Aorta (tissue), 5 donors: Measurements from ENCODE around the gene RNF213. TPM values are rescaled to one million over a fixed set of nuclear protein-coding genes. Genes with fewer than 3 reads are reported as not detected.

Experiments used
- ATAC-seq: fragments of 200-7000 bp; cut with Tn5 transposase; one replicate; pipeline ENCODE4 v1.9.1; 2022; ENCODE audit warnings: moderate library complexity; ENCODE audit not compliant: low FRiP score
- DNase-seq, 2 donors: peaks; one replicate each; pipeline ENCODE4 v3.0.0-alpha.2; 2020
- H3K27ac ChIP-seq, 2 donors: one replicate each; pipeline ENCODE4 v1.5.1; 2013; ENCODE audit warnings: low read length in 2 of 2, mild to moderate bottlenecking in 2 of 2, moderate library complexity in 2 of 2, control low read depth in 1 of 2, inconsistent platforms in 1 of 2, low read depth in 1 of 2
- H3K27me3 ChIP-seq, 2 donors: one replicate each; pipeline ENCODE4 v1.6.1; 2013; ENCODE audit warnings: control low read depth in 1 of 2, low read length in 1 of 2, mild to moderate bottlenecking in 1 of 2, moderate library complexity in 1 of 2; ENCODE audit not compliant: insufficient read depth in 2 of 2, control insufficient read depth in 1 of 2
- H3K36me3 ChIP-seq, 2 donors: one replicate each; pipeline ENCODE4 v1.6.1; 2013; ENCODE audit warnings: control low read depth in 1 of 2, low read length in 1 of 2, mild to moderate bottlenecking in 1 of 2; ENCODE audit not compliant: insufficient read depth in 2 of 2, control insufficient read depth in 1 of 2
- H3K4me1 ChIP-seq, 2 donors: one replicate each; pipeline ENCODE4 v1.6.1; 2013; ENCODE audit warnings: low read length in 2 of 2, control low read depth in 1 of 2, mild to moderate bottlenecking in 1 of 2, moderate library complexity in 1 of 2; ENCODE audit not compliant: insufficient read depth in 2 of 2, control insufficient read depth in 1 of 2
- H3K4me3 ChIP-seq, 2 donors: one replicate each; pipeline ENCODE4 v1.5.1; 2013; ENCODE audit warnings: low read length in 2 of 2, control low read depth in 1 of 2, mild to moderate bottlenecking in 1 of 2
- H3K9me3 ChIP-seq: one replicate; pipeline ENCODE4 v1.6.1; 2013; ENCODE audit warnings: mild to moderate bottlenecking, low read length; ENCODE audit not compliant: control insufficient read depth
- WGBS, 2 donors: extraction: QIAGEN DNeasy Blood & Tissue Kit; methylation state at CpG; one replicate each; pipeline ENCODE4 v1.1.7; 2013; 5-methylcytosine and 5-hydroxymethylcytosine counted together
- intact Hi-C, 2 donors: fragments of 100-400 bp; cut with DNase I; formaldehyde crosslinking; loops; one replicate each; pipeline versions ENCODE4 v1.14.2 to v1.15.0; 2022
- polyA plus RNA-seq, 2 donors: library from polyadenylated mRNA; stranded (reverse); fragments of 200-250 nt; gene quantifications; one replicate each; pipeline ENCODE4 v1.2.3, GENCODE V29; 2013
- total RNA-seq, 2 donors: library from RNA; stranded (reverse); fragmentation: NEBNext Ultra II Directional; extraction: Animal tissue kit (Norgen Biotek cat#: 25700); gene quantifications; one replicate each; pipeline ENCODE4 v1.2.1, GENCODE V29; 2021
- donor health status: healthy with polysubstance abuse.
- donor health status: Bipolar disorder and iron deficiency.
- donor health status: DM: no; HTN: no; CAD: no.
- donor health status: DM: no; HTN: no; CAD: no.
- donor health status: DM: yes; HTN: yes; CAD: no.

RNF213 gene
- total and polyA plus RNA-seq, 4 donors: 18.7 to 231 (median 105) TPM

- Histone ChIP-seq H3K4me1 (no peaks in the 10 kb centered on the region), H3K4me3 (no peak overlapping the region), H3K36me3 (no peaks in the 10 kb centered on the region), H3K9me3 (no peaks in the 10 kb centered on the region), H3K27me3 (no peaks in the 10 kb centered on the region), H3K27ac (no peak overlapping the region)
- ATAC-seq (no peak), DNase-seq (no peak)
- intact Hi-C loops: no loop called here
- 90 to 91% methylated on average over 14 of the region's 14 CpGs for WGBS, 2 donors
Observed at GRCh38 chr17:80441598-80442322, 181.1 kb downstream of the RNF213 start.

GRCh38 chr17:80442323-80442659 lies 181.6 kb downstream of the RNF213 start:
- DNase-seq: no peak
- H3K27ac ChIP-seq: no peak overlapping the region
- no peak for ATAC-seq
- intact Hi-C loops: no loop called here
- H3K4me1 ChIP-seq: no peaks in the 10 kb centered on the region
- WGBS, 2 donors: 88 to 89% methylated on average over 12 of the region's 12 CpGs
- no peaks in the 10 kb centered on the region for H3K9me3 ChIP-seq
- H3K36me3 ChIP-seq: no peaks in the 10 kb centered on the region
- no peaks in the 10 kb centered on the region for H3K27me3 ChIP-seq
- no peak overlapping the region for H3K4me3 ChIP-seq

- ATAC-seq (no peak), DNase-seq (no peak)
- Histone ChIP-seq H3K4me3 (no peak overlapping the region), H3K9me3 (no peaks in the 10 kb centered on the region), H3K4me1 (no peaks in the 10 kb centered on the region), H3K27ac (no peak overlapping the region), H3K27me3 (no peaks in the 10 kb centered on the region), H3K36me3 (no peaks in the 10 kb centered on the region)
- WGBS, 2 donors: 72 to 95% methylated on average over 4 of the region's 4 CpGs
- intact Hi-C loops: no loop called here
Observed at GRCh38 chr17:80442764-80443163, 182.1 kb downstream of the RNF213 start.

GRCh38 chr17:80443498-80443897 lies 182.8 kb downstream of the RNF213 start:
- intact Hi-C loops: no loop called here
- no peak for DNase-seq
- H3K27ac ChIP-seq: no peak overlapping the region
- H3K4me3 ChIP-seq: no peak overlapping the region
- ATAC-seq: no peak
- WGBS, 2 donors: 43 to 49% methylated on average over 12 of the region's 12 CpGs
- H3K9me3 ChIP-seq: no peaks in the 10 kb centered on the region
- no peaks in the 10 kb centered on the region for H3K27me3 ChIP-seq
- no peaks in the 10 kb centered on the region for H3K4me1 ChIP-seq
- no peaks in the 10 kb centered on the region for H3K36me3 ChIP-seq

- Histone ChIP-seq H3K4me3 (no peak overlapping the region), H3K27ac (no peak overlapping the region), H3K27me3 (no peaks in the 10 kb centered on the region), H3K4me1 (no peaks in the 10 kb centered on the region), H3K9me3 (no peaks in the 10 kb centered on the region), H3K36me3 (no peaks in the 10 kb centered on the region)
- intact Hi-C loops: no loop called here
- DNase-seq: no peak
- 33 to 37% methylated on average over 28 to 31 of the region's 31 CpGs for WGBS, 2 donors
- ATAC-seq: no peak
Observed at GRCh38 chr17:80443916-80444643, 183.4 kb downstream of the RNF213 start.

- WGBS, 2 donors: 68 to 76% methylated on average over 3 to 6 of the region's 6 CpGs
- ATAC-seq (no peak), DNase-seq (no peak)
- Histone ChIP-seq H3K4me1 (no peaks in the 10 kb centered on the region), H3K27me3 (no peaks in the 10 kb centered on the region), H3K9me3 (no peaks in the 10 kb centered on the region), H3K4me3 (no peak overlapping the region), H3K27ac (no peak overlapping the region), H3K36me3 (no peaks in the 10 kb centered on the region)
- intact Hi-C loops: no loop called here
Observed at GRCh38 chr17:80444644-80444979, 184.0 kb downstream of the RNF213 start.

- H3K9me3 ChIP-seq: no peaks in the 10 kb centered on the region
- 65 to 69% methylated on average over 25 to 26 of the region's 26 CpGs for WGBS, 2 donors
- no peak overlapping the region for H3K4me3 ChIP-seq
- DNase-seq (no peak), ATAC-seq (no peak)
- no peaks in the 10 kb centered on the region for H3K4me1 ChIP-seq
- no peaks in the 10 kb centered on the region for H3K36me3 ChIP-seq
- H3K27ac ChIP-seq: no peak overlapping the region
- intact Hi-C loops: no loop called here
- no peaks in the 10 kb centered on the region for H3K27me3 ChIP-seq
Observed at GRCh38 chr17:80445007-80445725, 184.5 kb downstream of the RNF213 start.

- intact Hi-C loops: no loop called here
- DNase-seq (no peak), ATAC-seq (no peak)
- Histone ChIP-seq H3K27ac (no peak overlapping the region), H3K9me3 (no peaks in the 10 kb centered on the region), H3K36me3 (no peaks in the 10 kb centered on the region), H3K4me3 (no peak overlapping the region), H3K27me3 (no peaks in the 10 kb centered on the region), H3K4me1 (no peaks in the 10 kb centered on the region)
- WGBS, 2 donors: 80 to 84% methylated on average over 9 to 10 of the region's 10 CpGs
Observed at GRCh38 chr17:80445726-80446110, 185.1 kb downstream of the RNF213 start.
